IMR-90 (cell line): ENCODE data around the gene ASPG. TPM values are rescaled to one million over a fixed set of nuclear protein-coding genes. Genes with fewer than 3 reads are reported as not detected.

Experiments
- ATAC-seq: fragments of 200-7000 bp; cut with Tn5 transposase; 2 replicates; pipeline ENCODE4 v1.9.1; 2020; ENCODE audit warnings: low read depth, mild to moderate bottlenecking, moderate library complexity
- BruUV-seq: library from RNA; stranded (reverse); fragments of 400-500 nt; replicated peaks from 2 replicates; lab custom pipeline; 2021; lab: Mats Ljungman, UMichigan
- CTCF ChIA-PET: fragments of 300-600 bp; formaldehyde crosslinking; extraction: SDS; loops from one replicate; lab custom pipeline; 2021; ENCODE audit warnings: antibody characterized with exemption; lab: Yijun Ruan, JAX
- POLR2A ChIA-PET: fragments of 300-600 bp; sonication (Branson Sonifier 250); formaldehyde crosslinking; loops from one replicate; lab custom pipeline; 2022; ENCODE audit warnings: antibody characterized with exemption; ENCODE audit not compliant: unreplicated experiment; lab: Charles Lee
- DNase-seq: peaks from one replicate; pipeline ENCODE4 v3.0.0; 2013
- H2AFZ ChIP-seq: replicated peaks from 2 replicates; pipeline ENCODE3; 2013; ENCODE audit warnings: low read length, mild to moderate bottlenecking; ENCODE audit not compliant: poor library complexity
- H2AK5ac ChIP-seq: 2 replicates; pipeline ENCODE4 v1.6.1; 2013; ENCODE audit warnings: low read depth, low read length, inconsistent platforms
- H2AK9ac ChIP-seq: replicated peaks from 2 replicates; pipeline ENCODE3; 2013; ENCODE audit warnings: mild to moderate bottlenecking, low read depth, low read length, moderate library complexity; ENCODE audit not compliant: poor library complexity
- H2BK120ac ChIP-seq: 2 replicates; pipeline ENCODE4 v1.6.1; 2013; ENCODE audit warnings: low read depth, low read length, inconsistent platforms
- H2BK15ac ChIP-seq: 3 replicates; pipeline ENCODE4 v1.6.1; 2013; ENCODE audit warnings: low read depth, low read length, inconsistent platforms
- H2BK20ac ChIP-seq: 2 replicates; pipeline ENCODE4 v1.6.1; 2013; ENCODE audit warnings: low read depth, mild to moderate bottlenecking, inconsistent platforms, low read length, moderate library complexity
- H2BK5ac ChIP-seq: 2 replicates; pipeline ENCODE4 v1.6.1; 2013; ENCODE audit warnings: mild to moderate bottlenecking, low read depth, low read length, inconsistent platforms; ENCODE audit not compliant: poor library complexity, severe bottlenecking
- H3K14ac ChIP-seq: replicated peaks from 2 replicates; pipeline ENCODE4 v1.6.1; 2013; ENCODE audit warnings: low read depth, low read length, inconsistent platforms
- H3K18ac ChIP-seq: 2 replicates; pipeline ENCODE4 v1.6.1; 2013; ENCODE audit warnings: low read depth, low read length, control low read depth
- H3K23ac ChIP-seq: 2 replicates; pipeline ENCODE4 v1.6.1; 2013; ENCODE audit warnings: low read depth, low read length, inconsistent platforms
- H3K27ac ChIP-seq: 2 replicates; pipeline ENCODE4 v1.5.1; 2013; ENCODE audit warnings: mild to moderate bottlenecking, control low read depth, low read length; ENCODE audit not compliant: insufficient read depth
- H3K27me3 ChIP-seq: 2 replicates; pipeline ENCODE4 v1.6.1; 2013; ENCODE audit warnings: low read length; ENCODE audit not compliant: control insufficient read depth, insufficient read depth
- H3K36me3 ChIP-seq: 2 replicates; pipeline ENCODE4 v1.6.1; 2013; ENCODE audit warnings: low read length, mixed read lengths; ENCODE audit not compliant: control insufficient read depth, insufficient read depth
- H3K4ac ChIP-seq: 2 replicates; pipeline ENCODE4 v1.6.1; 2013; ENCODE audit warnings: low read depth, low read length, inconsistent platforms
- H3K4me1 ChIP-seq: 2 replicates; pipeline ENCODE4 v1.6.1; 2013; ENCODE audit warnings: low read length, mixed read lengths; ENCODE audit not compliant: control insufficient read depth, insufficient read depth
- H3K4me2 ChIP-seq: 2 replicates; pipeline ENCODE4 v1.6.1; 2013; ENCODE audit warnings: low read depth, mild to moderate bottlenecking, control low read depth, low read length, moderate library complexity
- H3K4me3 ChIP-seq: 2 replicates; pipeline ENCODE4 v1.5.1; 2013; ENCODE audit warnings: low read depth, mild to moderate bottlenecking, control low read depth, low read length, moderate library complexity; ENCODE audit not compliant: insufficient read depth
- H3K56ac ChIP-seq: 2 replicates; pipeline ENCODE4 v1.6.1; 2013; ENCODE audit warnings: low read length, inconsistent platforms; ENCODE audit not compliant: insufficient read depth; ENCODE audit errors: extremely low read depth
- H3K79me1 ChIP-seq, 2 experiments: 2 replicates each; pipeline ENCODE4 v1.6.1; 2013; ENCODE audit warnings: low read length in 2 of 2, inconsistent platforms in 1 of 2, low read depth in 1 of 2
- H3K9ac ChIP-seq: 2 replicates; pipeline ENCODE4 v1.6.1; 2013; ENCODE audit warnings: low read depth, low read length, control low read depth
- H3K9me1 ChIP-seq: 2 replicates; pipeline ENCODE4 v1.6.1; 2013; ENCODE audit warnings: low read length, inconsistent platforms; ENCODE audit not compliant: insufficient read depth
- H3K9me3 ChIP-seq: 2 replicates; pipeline ENCODE4 v1.6.1; 2013; ENCODE audit warnings: low read length; ENCODE audit not compliant: control insufficient read depth, insufficient read depth
- H4K20me1 ChIP-seq: 2 replicates; pipeline ENCODE4 v1.6.1; 2013; ENCODE audit warnings: low read length, inconsistent platforms; ENCODE audit not compliant: insufficient read depth
- H4K5ac ChIP-seq: 2 replicates; pipeline ENCODE4 v1.6.1; 2013; ENCODE audit warnings: mild to moderate bottlenecking, low read depth, low read length, control low read depth
- H4K8ac ChIP-seq, 2 experiments: 2 replicates each; pipeline ENCODE4 v1.6.1; 2013; ENCODE audit warnings: low read depth in 2 of 2, low read length in 2 of 2, control low read depth in 1 of 2, inconsistent platforms in 1 of 2
- H4K91ac ChIP-seq: 2 replicates; pipeline ENCODE4 v1.6.1; 2013; ENCODE audit warnings: low read depth, low read length, inconsistent platforms; ENCODE audit not compliant: insufficient read depth
- BHLHE40 ChIP-seq: fragments of 150-350 bp; IDR thresholded peaks from 2 replicates; pipeline ENCODE4 v1.6.1; 2016; ENCODE audit warnings: mild to moderate bottlenecking, low read depth, low read length
- CEBPB ChIP-seq: IDR thresholded peaks from 2 replicates; pipeline ENCODE4 v1.6.1; 2012; ENCODE audit warnings: low read depth, low read length, improper control_type of control experiment
- CHD1 ChIP-seq: IDR thresholded peaks from 2 replicates; pipeline ENCODE4 v1.6.1; 2012; ENCODE audit warnings: low read depth, low read length, improper control_type of control experiment
- ELK1 ChIP-seq: fragments of 150-350 bp; IDR thresholded peaks from 2 replicates; pipeline ENCODE4 v1.6.1; 2016; ENCODE audit warnings: low read depth, mild to moderate bottlenecking, low read length, moderate library complexity, borderline replicate concordance
- FOS ChIP-seq: fragments of 150-350 bp; IDR thresholded peaks from 2 replicates; pipeline ENCODE4 v1.6.1; 2016; ENCODE audit warnings: low read depth, low read length
- MAFK ChIP-seq: IDR thresholded peaks from 2 replicates; pipeline ENCODE4 v1.6.1; 2012; ENCODE audit warnings: low read depth, low read length, improper control_type of control experiment
- MAZ ChIP-seq: IDR thresholded peaks from 2 replicates; pipeline ENCODE4 v1.6.1; 2012; ENCODE audit warnings: low read depth, mild to moderate bottlenecking, low read length, improper control_type of control experiment, moderate library complexity, borderline replicate concordance
- MXI1 ChIP-seq: IDR thresholded peaks from 2 replicates; pipeline ENCODE4 v1.6.1; 2012; ENCODE audit warnings: low read depth, mild to moderate bottlenecking, low read length, moderate library complexity, borderline replicate concordance
- NFE2L2 ChIP-seq: fragments of 150-350 bp; IDR thresholded peaks from 2 replicates; pipeline ENCODE4 v1.6.1; 2016; ENCODE audit warnings: low read depth, mild to moderate bottlenecking, low read length
- POLR2A ChIP-seq: IDR thresholded peaks from 2 replicates; pipeline ENCODE4 v1.6.1; 2012; ENCODE audit warnings: mild to moderate bottlenecking, low read depth, low read length
- RAD21 ChIP-seq: IDR thresholded peaks from 2 replicates; pipeline ENCODE4 v1.6.1; 2012; ENCODE audit warnings: low read length, improper control_type of control experiment
- RCOR1 ChIP-seq: IDR thresholded peaks from 2 replicates; pipeline ENCODE4 v1.6.1; 2012; ENCODE audit warnings: mild to moderate bottlenecking, low read length, improper control_type of control experiment; ENCODE audit not compliant: insufficient replicate concordance
- RFX5 ChIP-seq: IDR thresholded peaks from 2 replicates; pipeline ENCODE4 v1.8.0; 2012; ENCODE audit warnings: low read depth, mild to moderate bottlenecking, low read length, moderate library complexity
- SMC3 ChIP-seq: fragments of 150-350 bp; IDR thresholded peaks from 2 replicates; pipeline ENCODE4 v1.6.1; 2016; ENCODE audit warnings: low read depth, mild to moderate bottlenecking, antibody characterized with exemption, low read length, moderate library complexity
- WGBS, 2 experiments: methylation state at CpG; one replicate each; pipeline versions ENCODE4 v1.1.5 to v1.1.7; 2013; ENCODE audit warnings: missing lambda C conversion rate in 2 of 2; ENCODE audit not compliant: insufficient read length in 1 of 2; ENCODE audit errors: extremely low coverage in 2 of 2; 5-methylcytosine and 5-hydroxymethylcytosine counted together
- dilution Hi-C: fragments of 300-500 bp; cut with HindIII; formaldehyde crosslinking; loops from one replicate; pipeline ENCODE4 v1.14.3; 2018; ENCODE audit warnings: low sequenced_read_pairs; ENCODE audit not compliant: unreplicated experiment
- in situ Hi-C: fragments of 300-500 bp; cut with MboI; formaldehyde crosslinking; loops from 3 replicates; pipeline ENCODE4 v1.14.3; 2019; ENCODE audit warnings: low sequenced_read_pairs, inconsistent platforms, mixed read lengths
- intact Hi-C: fragments of 100-400 bp; cut with micrococcal nuclease; formaldehyde crosslinking; loops from 2 replicates; pipeline ENCODE4 v1.10.0; 2022
- polyA plus RNA-seq, 3 experiments: library from polyadenylated mRNA; depleted of rRNA; stranded (reverse); fragments of >200 nt; gene quantifications; 2 replicates each; pipeline ENCODE4 v1.2.3, GENCODE V29; 2012; ENCODE audit warnings: low replicate concordance in 1 of 3
- total RNA-seq: library from RNA; depleted of rRNA; stranded (reverse); fragments of >200 nt; gene quantifications from 2 replicates; pipeline ENCODE4 v1.2.3, GENCODE V29; 2012
- TF ChIP-seq, protein P1 (sequence below): fragments of 150-350 bp; IDR thresholded peaks from 2 replicates; pipeline ENCODE4 v1.6.1; 2017; ENCODE audit warnings: mild to moderate bottlenecking, antibody characterized with exemption, low read length, low read depth
- TF ChIP-seq, protein P2 (sequence below): conservative IDR thresholded peaks from 2 replicates; pipeline ENCODE4 v1.5.1; 2012; ENCODE audit warnings: mild to moderate bottlenecking, low read depth, low read length, improper control_type of control experiment

Gene ASPG
- total and polyA plus RNA-seq, 2 of the 4 experiments (the other 2 are of a cell fraction), result not detected

GRCh38 chr14:104123879-104124278, 38.4 kb downstream of the ASPG start:
- no peak overlapping the region for H4K91ac ChIP-seq
- H3K4me1 ChIP-seq, result no peaks in the 10 kb centered on the region
- no peak overlapping the region for H2BK20ac ChIP-seq
- no peak overlapping the region for H2AFZ ChIP-seq
- intact Hi-C loops, result no loop called here
- H3K79me1 ChIP-seq, result no peaks in the 10 kb centered on the region
- BruUV-seq, result no TSS peak
- H2BK120ac ChIP-seq, result no peak overlapping the region
- ChIA-PET POLR2A (no interaction called here), CTCF (no interaction called here)
- no peak overlapping the region for H3K18ac ChIP-seq
- no peak overlapping the region for H2BK15ac ChIP-seq
- dilution Hi-C loops, result no loop called here
- no peak overlapping the region for H3K14ac ChIP-seq
- no peak overlapping the region for H2BK5ac ChIP-seq
- H3K27ac ChIP-seq, result no peak overlapping the region
- H2AK9ac ChIP-seq, result no peak overlapping the region
- H3K9me3 ChIP-seq, result peaks cover 2% of the 10 kb centered on the region; the same call in 1 of the 2 replicates
- no peak overlapping the region for H3K23ac ChIP-seq
- no peak for ATAC-seq
- no peaks in the 10 kb centered on the region; the same call in 1 of the 2 replicates for H3K27me3 ChIP-seq
- H3K9me1 ChIP-seq, result no peaks in the 10 kb centered on the region
- DNase-seq, result no peak
- no peaks in the 10 kb centered on the region for H4K20me1 ChIP-seq
- no peak overlapping the region for H3K4ac ChIP-seq
- H4K5ac ChIP-seq, result no peak overlapping the region
- TF ChIP-seq SMC3 (no peak), RCOR1 (no peak), RFX5 (no peak), RAD21 (no peak), MXI1 (no peak), NFE2L2 (no peak), MAFK (no peak), POLR2A (no peak), MAZ (no peak), ELK1 (no peak), CEBPB (no peak), CHD1 (no peak), BHLHE40 (no peak), FOS (no peak)
- TF ChIP-seq, protein P1, sequence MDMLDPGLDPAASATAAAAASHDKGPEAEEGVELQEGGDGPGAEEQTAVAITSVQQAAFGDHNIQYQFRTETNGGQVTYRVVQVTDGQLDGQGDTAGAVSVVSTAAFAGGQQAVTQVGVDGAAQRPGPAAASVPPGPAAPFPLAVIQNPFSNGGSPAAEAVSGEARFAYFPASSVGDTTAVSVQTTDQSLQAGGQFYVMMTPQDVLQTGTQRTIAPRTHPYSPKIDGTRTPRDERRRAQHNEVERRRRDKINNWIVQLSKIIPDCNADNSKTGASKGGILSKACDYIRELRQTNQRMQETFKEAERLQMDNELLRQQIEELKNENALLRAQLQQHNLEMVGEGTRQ, result no peak
- TF ChIP-seq, protein P2, sequence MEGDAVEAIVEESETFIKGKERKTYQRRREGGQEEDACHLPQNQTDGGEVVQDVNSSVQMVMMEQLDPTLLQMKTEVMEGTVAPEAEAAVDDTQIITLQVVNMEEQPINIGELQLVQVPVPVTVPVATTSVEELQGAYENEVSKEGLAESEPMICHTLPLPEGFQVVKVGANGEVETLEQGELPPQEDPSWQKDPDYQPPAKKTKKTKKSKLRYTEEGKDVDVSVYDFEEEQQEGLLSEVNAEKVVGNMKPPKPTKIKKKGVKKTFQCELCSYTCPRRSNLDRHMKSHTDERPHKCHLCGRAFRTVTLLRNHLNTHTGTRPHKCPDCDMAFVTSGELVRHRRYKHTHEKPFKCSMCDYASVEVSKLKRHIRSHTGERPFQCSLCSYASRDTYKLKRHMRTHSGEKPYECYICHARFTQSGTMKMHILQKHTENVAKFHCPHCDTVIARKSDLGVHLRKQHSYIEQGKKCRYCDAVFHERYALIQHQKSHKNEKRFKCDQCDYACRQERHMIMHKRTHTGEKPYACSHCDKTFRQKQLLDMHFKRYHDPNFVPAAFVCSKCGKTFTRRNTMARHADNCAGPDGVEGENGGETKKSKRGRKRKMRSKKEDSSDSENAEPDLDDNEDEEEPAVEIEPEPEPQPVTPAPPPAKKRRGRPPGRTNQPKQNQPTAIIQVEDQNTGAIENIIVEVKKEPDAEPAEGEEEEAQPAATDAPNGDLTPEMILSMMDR, result no peak
- WGBS, 2 experiments, result no CpG with 5 or more reads among the region's 1 CpG
- no peak overlapping the region for H2AK5ac ChIP-seq
- H4K8ac ChIP-seq, result no peak overlapping the region
- H3K4me3 ChIP-seq, result no peak overlapping the region
- no peaks in the 10 kb centered on the region for H3K36me3 ChIP-seq
- no peak overlapping the region for H3K9ac ChIP-seq
- no peak overlapping the region for H3K56ac ChIP-seq
- in situ Hi-C loops, result no loop called here
- H3K4me2 ChIP-seq, result no peak overlapping the region
